GM12878 (cell line): ENCODE measurements around the gene PCDH15. TPM values are rescaled to one million over a fixed set of nuclear protein-coding genes. Genes with fewer than 3 reads are reported as not detected.

Experiments used
- ATAC-seq: fragments of 200-7000 bp; cut with Tn5 transposase; 3 replicates; pipeline ENCODE4 v1.9.1; 2020; ENCODE audit warnings: mild to moderate bottlenecking, moderate library complexity
- BruUV-seq: library from RNA; stranded (reverse); fragments of 400-500 nt; replicated peaks from 2 replicates; lab custom pipeline; 2021; lab: Mats Ljungman, UMichigan
- CTCF ChIA-PET: fragments of 300-600 bp; sonication (Branson Sonifier 250); formaldehyde crosslinking; extraction: SDS; loops from one replicate; lab custom pipeline; 2021; ENCODE audit warnings: inconsistent platforms; lab: Yijun Ruan, JAX
- POLR2A ChIA-PET: fragments of 350-600 bp; formaldehyde crosslinking; extraction: SDS; loops from one replicate; lab custom pipeline; 2021; ENCODE audit warnings: inconsistent platforms; lab: Charles Lee
- RAD21 ChIA-PET: fragments of 300-600 bp; sonication (Branson Sonifier 250); formaldehyde crosslinking; loops from one replicate; lab custom pipeline; 2023; ENCODE audit warnings: antibody characterized with exemption; ENCODE audit not compliant: unreplicated experiment; lab: Charles Lee
- SMC1A ChIA-PET: fragments of 300-600 bp; sonication (Branson Sonifier 250); formaldehyde crosslinking; loops from one replicate; lab custom pipeline; 2023; ENCODE audit not compliant: unreplicated experiment, uncharacterized antibody; lab: Charles Lee
- DNase-seq: peaks from one replicate; pipeline ENCODE4 v3.0.0-alpha.2; 2011; ENCODE audit warnings: low read depth, low spot score
- FAIRE-seq: peaks from 3 replicates; lab custom pipeline; 2011; peaks lifted over from hg19 to GRCh38; lab: Jason Lieb, UNC
- H2AFZ ChIP-seq: 2 replicates; pipeline ENCODE4 v1.6.0; 2011; ENCODE audit warnings: low read depth, low read length, control low read depth; ENCODE audit not compliant: control insufficient read depth
- H3K27ac ChIP-seq: 2 replicates; pipeline ENCODE4 v1.5.1; 2011; ENCODE audit warnings: control low read depth; ENCODE audit not compliant: control insufficient read depth, insufficient read depth
- H3K27me3 ChIP-seq, 2 experiments: replicated peaks in 1 of 2; 2 replicates each; pipeline versions ENCODE4 v1.6.0 to v1.6.1; 2011; ENCODE audit warnings: low read length in 1 of 2; ENCODE audit not compliant: control insufficient read depth in 2 of 2, insufficient read depth in 2 of 2
- H3K36me3 ChIP-seq, 2 experiments: 2 replicates each; pipeline ENCODE4 v1.5.1; 2011; ENCODE audit warnings: low read length in 1 of 2; ENCODE audit not compliant: control insufficient read depth in 2 of 2, insufficient read depth in 2 of 2
- H3K4me1 ChIP-seq: 2 replicates; pipeline ENCODE4 v1.6.1; 2011; ENCODE audit warnings: mild to moderate bottlenecking, low read length, moderate library complexity, mixed read lengths; ENCODE audit not compliant: control insufficient read depth, insufficient read depth
- H3K4me2 ChIP-seq: 2 replicates; pipeline ENCODE4 v1.6.0; 2011; ENCODE audit warnings: control low read depth; ENCODE audit not compliant: control insufficient read depth, insufficient read depth
- H3K4me3 ChIP-seq: fragments of 200-600 bp; sonication (generic); 2 replicates; pipeline ENCODE4 v1.5.1; 2016
- H3K79me2 ChIP-seq: 2 replicates; pipeline ENCODE4 v1.6.0; 2011; ENCODE audit warnings: low read length; ENCODE audit not compliant: control insufficient read depth, insufficient read depth
- H3K9ac ChIP-seq: 2 replicates; pipeline ENCODE4 v1.8.0; 2011; ENCODE audit warnings: low read length, control low read depth, mixed read lengths; ENCODE audit not compliant: control insufficient read depth, insufficient read depth
- H3K9me3 ChIP-seq: replicated peaks from 3 replicates; pipeline ENCODE4 v1.5.1; 2011; ENCODE audit warnings: mild to moderate bottlenecking, low read length; ENCODE audit not compliant: control insufficient read depth, insufficient read depth
- H4K20me1 ChIP-seq: 2 replicates; pipeline ENCODE4 v1.6.0; 2011; ENCODE audit not compliant: control insufficient read depth, insufficient read depth
- BCL11A ChIP-seq: IDR thresholded peaks from 2 replicates; pipeline ENCODE4 v1.6.1; 2011; ENCODE audit warnings: low read depth, low read length
- BMI1 ChIP-seq: fragments of 450-650 bp; IDR thresholded peaks from 2 replicates; pipeline ENCODE4 v1.6.1; 2016; ENCODE audit warnings: mild to moderate bottlenecking, moderate library complexity, borderline replicate concordance
- CEBPB ChIP-seq, 2 experiments: fragments of 150-350 bp in 1 of 2; IDR thresholded peaks; 2 replicates each; pipeline ENCODE4 v1.6.1; 2012 to 2014; ENCODE audit warnings: low read depth in 2 of 2, low read length in 2 of 2, borderline replicate concordance in 1 of 2, inconsistent platforms in 1 of 2
- CHD1 ChIP-seq: IDR thresholded peaks from 2 replicates; pipeline ENCODE4 v1.6.1; 2012; ENCODE audit warnings: low read depth, low read length, improper control_type of control experiment
- EGR1 ChIP-seq, 2 experiments: IDR thresholded peaks; 1 replicate in 1 of 2; 2 replicates in 1 of 2; pipeline ENCODE4 v1.6.1; 2011 to 2012; ENCODE audit warnings: low read depth in 2 of 2, low read length in 2 of 2, borderline replicate concordance in 1 of 2, mild to moderate bottlenecking in 1 of 2, moderate library complexity in 1 of 2
- PAX8 ChIP-seq: fragments of 450-650 bp; IDR thresholded peaks from 2 replicates; pipeline ENCODE4 v1.6.1; 2017; ENCODE audit warnings: mild to moderate bottlenecking, moderate library complexity
- SIN3A ChIP-seq: IDR thresholded peaks from 2 replicates; pipeline ENCODE4 v1.6.1; 2012; ENCODE audit warnings: low read depth, low read length, improper control_type of control experiment
- WGBS: methylation state at CpG from one replicate; pipeline ENCODE4 v1.1.6; 2016; ENCODE audit warnings: low lambda C conversion rate; ENCODE audit not compliant: insufficient replicate concordance, insufficient coverage; ENCODE audit errors: missing lambda C conversion rate; 5-methylcytosine and 5-hydroxymethylcytosine counted together
- in situ Hi-C: fragments of 300-500 bp; cut with MboI; formaldehyde crosslinking; loops from 9 replicates; pipeline ENCODE4 v1.14.3; 2018; ENCODE audit warnings: mixed read lengths
- intact Hi-C: fragments of 100-400 bp; cut with micrococcal nuclease; formaldehyde crosslinking; loops from one replicate; pipeline ENCODE4 v1.14.2; 2022; ENCODE audit not compliant: unreplicated experiment
- polyA plus RNA-seq, 11 experiments: library from polyadenylated mRNA; depleted of rRNA in 4 of 11; unstranded in 6 of 11; stranded (reverse) in 5 of 11; fragments of >200 nt; fragmentation: Nextera tagmentation in 4 of 11; fragmentation: Illumina TruSeq in 1 of 11; extraction: Ambion mirVana in 4 of 11; extraction: Trizol in 1 of 11; gene quantifications; 1 replicate in 1 of 11; 2 replicates in 10 of 11; pipeline versions ENCODE4 v1.2.1 to v1.2.3, GENCODE V29; 2011 to 2016; ENCODE audit warnings: inconsistent platforms in 2 of 11, missing spikeins in 2 of 11, low read depth in 1 of 11
- total RNA-seq, 4 experiments: library from RNA; depleted of rRNA in 3 of 4; stranded (reverse); fragments of >200 nt in 3 of 4; fragmentation: Illumina TruSeq in 1 of 4; extraction: Trizol in 1 of 4; gene quantifications; 2 replicates each; pipeline versions ENCODE4 v1.2.1 to v1.2.3, GENCODE V29; 2013 to 2021
- TF ChIP-seq, protein P1 (sequence below): fragments of 450-650 bp; IDR thresholded peaks from 2 replicates; pipeline ENCODE4 v1.6.1; 2017; ENCODE audit warnings: low read depth, mild to moderate bottlenecking, moderate library complexity
- TF ChIP-seq, protein P2 (sequence below), 3 experiments: IDR thresholded peaks in 2 of 3; conservative IDR thresholded peaks in 1 of 3; 2 replicates each; pipeline ENCODE4 v1.5.1; 2011; ENCODE audit warnings: low read depth in 3 of 3, low read length in 3 of 3, mild to moderate bottlenecking in 3 of 3, control low read depth in 2 of 3, moderate library complexity in 2 of 3, inconsistent platforms in 1 of 3, mixed read lengths in 1 of 3; ENCODE audit not compliant: control insufficient read depth in 2 of 3, insufficient read depth in 1 of 3; ENCODE audit errors: extremely low read depth in 1 of 3
- TF ChIP-seq, protein P3 (sequence below): fragments of 450-650 bp; formaldehyde crosslinking; IDR thresholded peaks from 2 replicates; pipeline ENCODE4 v1.4.0; 2020; ENCODE audit warnings: mild to moderate bottlenecking, moderate library complexity

The PCDH15 gene
- total and polyA plus RNA-seq, 10 of the 15 experiments (the other 5 are each of a cell fraction or from before 2014, with no cell fraction given) = 0.03 to 0.52 (median 0.07) TPM; not detected in 6

DNA sequence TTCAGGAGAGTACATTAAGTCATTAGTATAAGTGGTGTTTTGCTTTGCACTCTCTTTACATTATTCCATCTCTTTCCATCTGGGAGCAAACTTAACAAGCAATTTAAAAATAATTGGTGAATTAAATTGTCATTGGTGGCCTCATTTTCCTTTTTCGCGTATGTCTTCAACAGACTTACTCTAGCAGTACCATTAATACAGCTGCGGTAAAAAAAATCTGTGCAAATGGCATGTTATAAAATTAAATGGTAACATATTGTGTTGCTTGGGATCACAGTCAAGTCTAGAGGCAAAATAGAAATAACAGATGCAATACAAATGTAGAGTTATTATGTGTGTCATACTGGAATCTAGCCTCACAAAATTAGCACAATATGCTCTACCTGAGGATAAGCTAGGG lies 322.4 kb downstream of the PCDH15 start:
- RAD21 ChIA-PET = no interaction called here
- H3K79me2 ChIP-seq = no peaks in the 10 kb centered on the region
- no peak for FAIRE-seq
- CTCF ChIA-PET = no interaction called here
- POLR2A ChIA-PET = no interaction called here
- TF ChIP-seq CEBPB (IDR thresholded peaks at IDR 0.05; ENCODE audit: borderline replicate concordance in 1 of 2, low read depth in 2 of 2, low read length in 2 of 2) (no peak), BCL11A (no peak), SIN3A (no peak), BMI1 (no peak), CHD1 (no peak)
- TF ChIP-seq, protein P1, sequence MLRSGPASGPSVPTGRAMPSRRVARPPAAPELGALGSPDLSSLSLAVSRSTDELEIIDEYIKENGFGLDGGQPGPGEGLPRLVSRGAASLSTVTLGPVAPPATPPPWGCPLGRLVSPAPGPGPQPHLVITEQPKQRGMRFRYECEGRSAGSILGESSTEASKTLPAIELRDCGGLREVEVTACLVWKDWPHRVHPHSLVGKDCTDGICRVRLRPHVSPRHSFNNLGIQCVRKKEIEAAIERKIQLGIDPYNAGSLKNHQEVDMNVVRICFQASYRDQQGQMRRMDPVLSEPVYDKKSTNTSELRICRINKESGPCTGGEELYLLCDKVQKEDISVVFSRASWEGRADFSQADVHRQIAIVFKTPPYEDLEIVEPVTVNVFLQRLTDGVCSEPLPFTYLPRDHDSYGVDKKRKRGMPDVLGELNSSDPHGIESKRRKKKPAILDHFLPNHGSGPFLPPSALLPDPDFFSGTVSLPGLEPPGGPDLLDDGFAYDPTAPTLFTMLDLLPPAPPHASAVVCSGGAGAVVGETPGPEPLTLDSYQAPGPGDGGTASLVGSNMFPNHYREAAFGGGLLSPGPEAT = no peak
- TF ChIP-seq, all 136 proteins: peak for 0
- Histone ChIP-seq H3K4me1 (no peaks in the 10 kb centered on the region), H3K9me3 (no peaks in the 10 kb centered on the region), H3K27ac (no peak overlapping the region), H4K20me1 (no peaks in the 10 kb centered on the region), H2AFZ (no peak overlapping the region), H3K4me2 (no peak overlapping the region), H3K27me3 (no peaks in the 10 kb centered on the region), H3K36me3 (no peaks in the 10 kb centered on the region), H3K9ac (no peak overlapping the region), H3K4me3 (no peak overlapping the region)
- intact Hi-C loops (no loop called here), in situ Hi-C loops (no loop called here)
- SMC1A ChIA-PET = no interaction called here
- ATAC-seq = no peak
- BruUV-seq = no TSS peak
- WGBS = 44% methylated on average over 3 of the region's 3 CpGs
- DNase-seq = no peak

DNA sequence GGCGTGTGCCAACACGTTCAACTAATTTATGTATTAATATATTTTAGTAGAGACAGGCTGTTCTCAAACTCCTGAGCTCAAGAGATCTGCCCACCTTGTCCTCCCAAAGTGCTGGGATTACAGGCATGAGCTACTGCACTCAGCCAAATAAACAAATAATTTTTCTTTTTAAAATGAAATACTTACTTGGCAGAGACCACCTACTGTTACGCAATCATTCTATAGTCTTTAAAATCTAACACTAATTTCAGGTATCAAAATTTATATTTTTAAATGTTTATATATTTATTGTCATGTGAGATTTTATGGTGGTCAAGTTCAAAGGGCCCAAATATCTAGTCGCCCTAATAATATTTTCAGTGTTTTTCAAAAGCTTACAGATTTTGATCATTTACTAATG lies 323.3 kb downstream of the PCDH15 start:
- H2AFZ ChIP-seq = no peak overlapping the region
- no peak overlapping the region for H3K9ac ChIP-seq
- CTCF ChIA-PET = no interaction called here
- no peak overlapping the region for H3K4me3 ChIP-seq
- BruUV-seq = no TSS peak
- H3K27me3 ChIP-seq = no peaks in the 10 kb centered on the region
- POLR2A ChIA-PET = no interaction called here
- RAD21 ChIA-PET = no interaction called here
- ATAC-seq = no peak
- no peaks in the 10 kb centered on the region for H3K36me3 ChIP-seq
- FAIRE-seq = no peak
- SMC1A ChIA-PET = no interaction called here
- no peaks in the 10 kb centered on the region for H3K79me2 ChIP-seq
- H3K27ac ChIP-seq = no peak overlapping the region
- no peak for DNase-seq
- intact Hi-C loops = no loop called here
- no peak overlapping the region for H3K4me2 ChIP-seq
- in situ Hi-C loops = no loop called here
- no peaks in the 10 kb centered on the region for H4K20me1 ChIP-seq
- 33% methylated on average over 4 of the region's 4 CpGs for WGBS
- H3K4me1 ChIP-seq = no peaks in the 10 kb centered on the region
- H3K9me3 ChIP-seq = no peaks in the 10 kb centered on the region
- no peak for TF ChIP-seq EGR1 (IDR thresholded peaks at IDR 0.05; ENCODE audit: borderline replicate concordance in 1 of 2, low read depth in 2 of 2, low read length in 2 of 2)
- no peak for TF ChIP-seq PAX8
- TF ChIP-seq, protein P2, sequence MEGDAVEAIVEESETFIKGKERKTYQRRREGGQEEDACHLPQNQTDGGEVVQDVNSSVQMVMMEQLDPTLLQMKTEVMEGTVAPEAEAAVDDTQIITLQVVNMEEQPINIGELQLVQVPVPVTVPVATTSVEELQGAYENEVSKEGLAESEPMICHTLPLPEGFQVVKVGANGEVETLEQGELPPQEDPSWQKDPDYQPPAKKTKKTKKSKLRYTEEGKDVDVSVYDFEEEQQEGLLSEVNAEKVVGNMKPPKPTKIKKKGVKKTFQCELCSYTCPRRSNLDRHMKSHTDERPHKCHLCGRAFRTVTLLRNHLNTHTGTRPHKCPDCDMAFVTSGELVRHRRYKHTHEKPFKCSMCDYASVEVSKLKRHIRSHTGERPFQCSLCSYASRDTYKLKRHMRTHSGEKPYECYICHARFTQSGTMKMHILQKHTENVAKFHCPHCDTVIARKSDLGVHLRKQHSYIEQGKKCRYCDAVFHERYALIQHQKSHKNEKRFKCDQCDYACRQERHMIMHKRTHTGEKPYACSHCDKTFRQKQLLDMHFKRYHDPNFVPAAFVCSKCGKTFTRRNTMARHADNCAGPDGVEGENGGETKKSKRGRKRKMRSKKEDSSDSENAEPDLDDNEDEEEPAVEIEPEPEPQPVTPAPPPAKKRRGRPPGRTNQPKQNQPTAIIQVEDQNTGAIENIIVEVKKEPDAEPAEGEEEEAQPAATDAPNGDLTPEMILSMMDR (IDR thresholded peaks at IDR 0.05 in 2 of 3, conservative IDR thresholded peaks at IDR 0.05 in 1 of 3; ENCODE audit: control insufficient read depth in 2 of 3, extremely low read depth in 1 of 3, insufficient read depth in 1 of 3, low read depth in 3 of 3, low read length in 3 of 3) = no peak
- TF ChIP-seq, protein P3, sequence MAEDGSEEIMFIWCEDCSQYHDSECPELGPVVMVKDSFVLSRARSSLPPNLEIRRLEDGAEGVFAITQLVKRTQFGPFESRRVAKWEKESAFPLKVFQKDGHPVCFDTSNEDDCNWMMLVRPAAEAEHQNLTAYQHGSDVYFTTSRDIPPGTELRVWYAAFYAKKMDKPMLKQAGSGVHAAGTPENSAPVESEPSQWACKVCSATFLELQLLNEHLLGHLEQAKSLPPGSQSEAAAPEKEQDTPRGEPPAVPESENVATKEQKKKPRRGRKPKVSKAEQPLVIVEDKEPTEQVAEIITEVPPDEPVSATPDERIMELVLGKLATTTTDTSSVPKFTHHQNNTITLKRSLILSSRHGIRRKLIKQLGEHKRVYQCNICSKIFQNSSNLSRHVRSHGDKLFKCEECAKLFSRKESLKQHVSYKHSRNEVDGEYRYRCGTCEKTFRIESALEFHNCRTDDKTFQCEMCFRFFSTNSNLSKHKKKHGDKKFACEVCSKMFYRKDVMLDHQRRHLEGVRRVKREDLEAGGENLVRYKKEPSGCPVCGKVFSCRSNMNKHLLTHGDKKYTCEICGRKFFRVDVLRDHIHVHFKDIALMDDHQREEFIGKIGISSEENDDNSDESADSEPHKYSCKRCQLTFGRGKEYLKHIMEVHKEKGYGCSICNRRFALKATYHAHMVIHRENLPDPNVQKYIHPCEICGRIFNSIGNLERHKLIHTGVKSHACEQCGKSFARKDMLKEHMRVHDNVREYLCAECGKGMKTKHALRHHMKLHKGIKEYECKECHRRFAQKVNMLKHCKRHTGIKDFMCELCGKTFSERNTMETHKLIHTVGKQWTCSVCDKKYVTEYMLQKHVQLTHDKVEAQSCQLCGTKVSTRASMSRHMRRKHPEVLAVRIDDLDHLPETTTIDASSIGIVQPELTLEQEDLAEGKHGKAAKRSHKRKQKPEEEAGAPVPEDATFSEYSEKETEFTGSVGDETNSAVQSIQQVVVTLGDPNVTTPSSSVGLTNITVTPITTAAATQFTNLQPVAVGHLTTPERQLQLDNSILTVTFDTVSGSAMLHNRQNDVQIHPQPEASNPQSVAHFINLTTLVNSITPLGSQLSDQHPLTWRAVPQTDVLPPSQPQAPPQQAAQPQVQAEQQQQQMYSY = no peak
